Endodermal cell (in vitro differentiated cells): ENCODE data around the gene TMEM175. TPM values are rescaled to one million over a fixed set of nuclear protein-coding genes. Genes with fewer than 3 reads are reported as not detected.

ENCODE experiments used
- DNase-seq: peaks from one replicate; pipeline ENCODE4 v3.0.0-alpha.2; 2017
- H3K27ac ChIP-seq: 2 replicates; pipeline ENCODE4 v1.5.1; 2013; ENCODE audit warnings: mild to moderate bottlenecking, low read depth, low read length, moderate library complexity
- H3K27me3 ChIP-seq: 2 replicates; pipeline ENCODE4 v1.6.1; 2013; ENCODE audit warnings: mild to moderate bottlenecking, low read length, moderate library complexity; ENCODE audit not compliant: insufficient read depth, control insufficient read depth, poor library complexity, severe bottlenecking
- H3K36me3 ChIP-seq: 2 replicates; pipeline ENCODE4 v1.7.0; 2013; ENCODE audit warnings: mild to moderate bottlenecking, low read length, moderate library complexity; ENCODE audit not compliant: control insufficient read depth, insufficient read depth
- H3K4me1 ChIP-seq: one replicate; pipeline ENCODE4 v1.7.0; 2013; ENCODE audit warnings: low read length; ENCODE audit not compliant: control insufficient read depth, insufficient read depth
- H3K4me3 ChIP-seq: 2 replicates; pipeline ENCODE4 v1.5.1; 2013; ENCODE audit warnings: mild to moderate bottlenecking, low read length, moderate library complexity
- H3K9ac ChIP-seq: 2 replicates; pipeline ENCODE4 v1.6.1; 2013; ENCODE audit warnings: mild to moderate bottlenecking, low read length, moderate library complexity; ENCODE audit not compliant: poor library complexity, severe bottlenecking; ENCODE audit errors: extremely low read depth
- H3K9me3 ChIP-seq: 2 replicates; pipeline ENCODE4 v1.6.1; 2013; ENCODE audit warnings: mild to moderate bottlenecking, low read length, moderate library complexity; ENCODE audit not compliant: control insufficient read depth
- H3K27ac Mint-ChIP-seq: 2 replicates; pipeline ENCODE4 v1.8.0; 2020; ENCODE audit warnings: mixed read lengths
- H3K27me3 Mint-ChIP-seq: 2 replicates; pipeline ENCODE4 v1.8.0; 2021; ENCODE audit warnings: mild to moderate bottlenecking, mixed read lengths; ENCODE audit not compliant: insufficient read depth
- H3K36me3 Mint-ChIP-seq: 2 replicates; pipeline ENCODE4 v1.8.0; 2020; ENCODE audit warnings: low read depth, mixed read lengths
- H3K4me1 Mint-ChIP-seq: 2 replicates; pipeline ENCODE4 v1.8.0; 2020; ENCODE audit warnings: mixed read lengths
- H3K4me3 Mint-ChIP-seq: 2 replicates; pipeline ENCODE4 v1.8.0; 2020; ENCODE audit warnings: mild to moderate bottlenecking, moderate library complexity, mixed read lengths
- H3K9me3 Mint-ChIP-seq: 2 replicates; pipeline ENCODE4 v1.8.0; 2020; ENCODE audit warnings: mild to moderate bottlenecking, mixed read lengths
- CTCF ChIP-seq: fragments of 200-600 bp; sonication (generic); conservative IDR thresholded peaks from 2 replicates; pipeline ENCODE4 v1.5.0; 2021; ENCODE audit warnings: antibody characterized with exemption, mild to moderate bottlenecking
- WGBS, 2 experiments: methylation state at CpG; one replicate each; pipeline versions ENCODE4 v1.1.5 to v1.1.7; 2013; ENCODE audit warnings: missing lambda C conversion rate in 2 of 2, mixed read lengths in 1 of 2; ENCODE audit not compliant: insufficient coverage in 1 of 2, insufficient read length in 1 of 2; 5-methylcytosine and 5-hydroxymethylcytosine counted together
- total RNA-seq, 2 donors: library from RNA; stranded (reverse); fragmentation: NEBNext Ultra II Directional in 1 of 2; extraction: Animal tissue kit (Norgen Biotek cat#: 25700) in 1 of 2; gene quantifications; 2 replicates in 1 of 2; 3 replicates in 1 of 2; pipeline ENCODE4 v1.2.1, GENCODE V29; 2021

TMEM175 gene
- total RNA-seq, 2 donors from 2014 or later = 15.9 to 23.0 TPM

GRCh38 chr4:909131-909571 lies 23.1 kb upstream of the TMEM175 start:
- Mint-ChIP-seq H3K36me3 (peaks cover 43% of the 10 kb centered on the region), H3K4me1 (no peaks in the 10 kb centered on the region), H3K4me3 (no peak overlapping the region), H3K9me3 (peaks cover 9% of the 10 kb centered on the region), H3K27ac (no peak overlapping the region), H3K27me3 (no peaks in the 10 kb centered on the region)
- H3K4me3 ChIP-seq = no peak overlapping the region
- H3K4me1 ChIP-seq = no peaks in the 10 kb centered on the region
- TF ChIP-seq CTCF = no peak
- H3K9ac ChIP-seq = no peak overlapping the region
- 95 to 97% methylated on average over 20 to 26 of the region's 26 CpGs for WGBS, 2 experiments
- DNase-seq = no peak
- peaks cover 13% of the 10 kb centered on the region for H3K36me3 ChIP-seq
- H3K27me3 ChIP-seq = no peaks in the 10 kb centered on the region
- no peak overlapping the region for H3K27ac ChIP-seq
- H3K9me3 ChIP-seq = no peaks in the 10 kb centered on the region

GRCh38 chr4:909821-910220 lies 22.4 kb upstream of the TMEM175 start:
- H3K9ac ChIP-seq = no peak overlapping the region
- peaks cover 13% of the 10 kb centered on the region for H3K36me3 ChIP-seq
- Mint-ChIP-seq H3K9me3 (peaks cover 9% of the 10 kb centered on the region), H3K4me1 (no peaks in the 10 kb centered on the region), H3K4me3 (no peak overlapping the region), H3K27ac (no peak overlapping the region), H3K27me3 (no peaks in the 10 kb centered on the region), H3K36me3 (peaks cover 39% of the 10 kb centered on the region)
- no peak for TF ChIP-seq CTCF
- H3K27ac ChIP-seq = no peak overlapping the region
- WGBS, 2 experiments = 95% methylated on average over 3 to 12 of the region's 12 CpGs
- no peak overlapping the region for H3K4me3 ChIP-seq
- H3K4me1 ChIP-seq = no peaks in the 10 kb centered on the region
- no peak for DNase-seq
- no peaks in the 10 kb centered on the region for H3K27me3 ChIP-seq
- H3K9me3 ChIP-seq = no peaks in the 10 kb centered on the region

- DNase-seq = no peak
- Histone ChIP-seq H3K36me3 (peaks cover 13% of the 10 kb centered on the region), H3K9ac (no peak overlapping the region), H3K27ac (no peak overlapping the region), H3K27me3 (no peaks in the 10 kb centered on the region), H3K4me3 (no peak overlapping the region), H3K9me3 (no peaks in the 10 kb centered on the region), H3K4me1 (no peaks in the 10 kb centered on the region)
- Mint-ChIP-seq H3K27ac (peak overlapping the region; percentile 39), H3K27me3 (no peaks in the 10 kb centered on the region), H3K4me1 (peaks cover 6% of the 10 kb centered on the region), H3K36me3 (peaks cover 32% of the 10 kb centered on the region), H3K4me3 (no peak overlapping the region), H3K9me3 (peaks cover 5% of the 10 kb centered on the region)
- no peak for TF ChIP-seq CTCF
- 94 to 96% methylated on average over 17 to 25 of the region's 26 CpGs for WGBS, 2 experiments
These were observed 21.7 kb upstream of the TMEM175 start for GRCh38 chr4:910366-911091.
